Measurements from ENCODE around the gene C4orf17. TPM values are rescaled to one million over a fixed set of nuclear protein-coding genes. Genes with fewer than 3 reads are reported as not detected.

Gene C4orf17
- total RNA-seq, 1 experiment from 2014 or later, result not detected

- no peak for TF ChIP-seq PRDM15 (CRISPR knock-in tag; IDR thresholded peaks at IDR 0.05)
- no peak for TF ChIP-seq ZNF425 (CRISPR knock-in tag; conservative IDR thresholded peaks at IDR 0.05)
- no peak for TF ChIP-seq NFYB (CRISPR knock-in tag; conservative IDR thresholded peaks at IDR 0.05; ENCODE audit: low read depth)
- TF ChIP-seq PRRX2 (CRISPR knock-in tag; IDR thresholded peaks at IDR 0.05), result no peak
- TF ChIP-seq PREB (CRISPR knock-in tag; IDR thresholded peaks at IDR 0.05; ENCODE audit: borderline replicate concordance), result no peak
- no peak for TF ChIP-seq STAT6 (CRISPR knock-in tag; conservative IDR thresholded peaks at IDR 0.05; ENCODE audit: low read depth)
Measured at GRCh38 chr4:99573735-99574368, 63.0 kb downstream of the C4orf17 start (continued).

GRCh38 chr4:99574530-99575324, 63.9 kb downstream of the C4orf17 start, which contains the start of gene MTTP:
TSS of gene MTTP (plus strand) at chr4:99574824. CDS start at chr4:99574910, 86 bp downstream.
- Mint-ChIP-seq H3K4me1 (peaks cover 9% of the 10 kb centered on the region), H3K9me3 (no peaks in the 10 kb centered on the region), H3K27me3 (ENCODE audit: low read depth) (peaks cover 4% of the 10 kb centered on the region; the same call in 1 of the 2 replicates), H3K27ac (peak within 1 kb of the TSS; percentile 89), H3K4me3 (peak within 1 kb of the TSS; percentile 22), H3K36me3 (no peaks in the 10 kb centered on the region)
- ATAC-seq, result no peak
- TF ChIP-seq GABPB1 (CRISPR knock-in tag; IDR thresholded peaks at IDR 0.05), result 0 out of 2 replicates have a peak, but pooled peaks have one; percentile 16
- TF ChIP-seq GTF2I (CRISPR knock-in tag; conservative IDR thresholded peaks at IDR 0.05), result no peak
- no peak for DNase-seq (ENCODE audit: low spot score)
- ChIA-PET CTCF (interaction anchor here (1.1 kb wide), 2 partner anchors 11 to 104 kb away, joined by 3 to 4 read pairs; partner anchors contain the start of gene TRMT10A), POLR2A (no interaction called here)

- H3K4me3 Mint-ChIP-seq, result no peak overlapping the region
- ChIA-PET CTCF (no interaction called here), POLR2A (no interaction called here)
- H3K27me3 Mint-ChIP-seq (ENCODE audit: low read depth), result no peaks in the 10 kb centered on the region
- peaks cover 9% of the 10 kb centered on the region for H3K4me1 Mint-ChIP-seq
- no peak for DNase-seq (ENCODE audit: low spot score)
- H3K27ac Mint-ChIP-seq, result no peak overlapping the region
- no peak for ATAC-seq
- H3K9me3 Mint-ChIP-seq, result no peaks in the 10 kb centered on the region
- no peaks in the 10 kb centered on the region for H3K36me3 Mint-ChIP-seq
- TF ChIP-seq PRRX2 (CRISPR knock-in tag; IDR thresholded peaks at IDR 0.05) (no peak), RELA (CRISPR knock-in tag; IDR thresholded peaks at IDR 0.05; ENCODE audit: borderline replicate concordance) (no peak), USF2 (CRISPR knock-in tag; IDR thresholded peaks at IDR 0.05) (no peak), ZNF281 (CRISPR knock-in tag; IDR thresholded peaks at IDR 0.05) (no peak), SMAD4 (CRISPR knock-in tag; IDR thresholded peaks at IDR 0.05) (no peak), ZNF396 (CRISPR knock-in tag; IDR thresholded peaks at IDR 0.05; ENCODE audit: borderline replicate concordance) (no peak), MYBL2 (CRISPR knock-in tag; IDR thresholded peaks at IDR 0.05) (no peak)
Measured at GRCh38 chr4:99578714-99579113, 67.9 kb downstream of the C4orf17 start.
